Kidney glomerular epithelial cell (primary cell): ENCODE results near the gene CFAP20DC.
A peak's percentile ranks its signal among the peaks of the same experiment; 100 is the strongest.

Experiments
- DNase-seq: peaks from one replicate; lab custom pipeline; 2025; lab: John Stamatoyannopoulos, UW

CFAP20DC gene

GRCh38 chr3:58799271-58799670, 250.6 kb downstream of the CFAP20DC start:
- no peak for DNase-seq

- no peak for DNase-seq
Observed at GRCh38 chr3:58798312-58798711, 251.5 kb downstream of the CFAP20DC start.

GRCh38 chr3:58794750-58795149, 255.1 kb downstream of the CFAP20DC start:
- DNase-seq, result no peak

GRCh38 chr3:58793938-58794337, 255.9 kb downstream of the CFAP20DC start:
- DNase-seq, result no peak

GRCh38 chr3:58792921-58793451, 256.8 kb downstream of the CFAP20DC start:
- DNase-seq, result peak; percentile 5

GRCh38 chr3:58789385-58789784, 260.4 kb downstream of the CFAP20DC start:
- no peak for DNase-seq

- no peak for DNase-seq
Observed at GRCh38 chr3:58784888-58785287, 264.9 kb downstream of the CFAP20DC start.

- no peak for DNase-seq
Observed at GRCh38 chr3:58784425-58784824, 265.4 kb downstream of the CFAP20DC start.

- DNase-seq, result no peak
Observed at GRCh38 chr3:58783845-58784244, 266.0 kb downstream of the CFAP20DC start.

GRCh38 chr3:58779934-58780333, 269.9 kb downstream of the CFAP20DC start:
- no peak for DNase-seq

GRCh38 chr3:58776231-58776630, 273.6 kb downstream of the CFAP20DC start:
- DNase-seq, result no peak

- no peak for DNase-seq
Observed at GRCh38 chr3:58772462-58772861, 277.4 kb downstream of the CFAP20DC start.

GRCh38 chr3:58769065-58769464, 280.8 kb downstream of the CFAP20DC start:
- DNase-seq, result no peak

- no peak for DNase-seq
Observed at GRCh38 chr3:58766587-58767282, 283.1 kb downstream of the CFAP20DC start.

GRCh38 chr3:58755150-58755549, 294.7 kb downstream of the CFAP20DC start:
- DNase-seq, result no peak

GRCh38 chr3:58754074-58754473, 295.8 kb downstream of the CFAP20DC start:
- DNase-seq, result no peak

- DNase-seq, result no peak
Observed at GRCh38 chr3:58751882-58752567, 297.8 kb downstream of the CFAP20DC start.

GRCh38 chr3:58751235-58751634, 298.6 kb downstream of the CFAP20DC start:
- no peak for DNase-seq

- DNase-seq, result no peak
Observed at GRCh38 chr3:58749948-58750347, 299.9 kb downstream of the CFAP20DC start.

- no peak for DNase-seq
Observed at GRCh38 chr3:58748024-58748423, 301.8 kb downstream of the CFAP20DC start.

GRCh38 chr3:58746758-58747157, 303.1 kb downstream of the CFAP20DC start:
- no peak for DNase-seq

- DNase-seq, result no peak
Observed at GRCh38 chr3:58743296-58743695, 306.5 kb downstream of the CFAP20DC start.

GRCh38 chr3:58742239-58742638, 307.6 kb downstream of the CFAP20DC start:
- DNase-seq, result no peak
